Lower leg skin (tissue), 4 donors: Measurements from ENCODE around the gene UMODL1. TPM values are rescaled to one million over a fixed set of nuclear protein-coding genes. Genes with fewer than 3 reads are reported as not detected.

Experiments used
- DNase-seq, 2 donors: peaks; one replicate each; pipeline ENCODE4 v3.0.0-alpha.2; 2019; ENCODE audit warnings: low spot score in 2 of 2
- H3K4me3 ChIP-seq: fragments of 200-600 bp; sonication (generic); 2 replicates; pipeline ENCODE4 v1.5.1; 2017; ENCODE audit warnings: mild to moderate bottlenecking, low read depth; ENCODE audit not compliant: poor library complexity, severe bottlenecking
- POLR2A ChIP-seq, 2 donors: fragments of 450-650 bp; IDR thresholded peaks; one replicate each; pipeline ENCODE4 v1.6.1; 2016 to 2017; ENCODE audit warnings: antibody characterized with exemption in 2 of 2, mild to moderate bottlenecking in 1 of 2, moderate library complexity in 1 of 2
- WGBS, 2 donors: methylation state at CpG; one replicate each; pipeline ENCODE4 v1.1.5; 2018; 5-methylcytosine and 5-hydroxymethylcytosine counted together
- intact Hi-C: fragments of 100-400 bp; cut with DNase I; formaldehyde crosslinking; loops from one replicate; pipeline ENCODE4 v1.15.0; 2023; ENCODE audit warnings: low total_unique reads
- total RNA-seq, 4 donors: library from RNA; depleted of rRNA; stranded (reverse); fragments of >200 nt; gene quantifications; one replicate each; pipeline ENCODE4 v1.1.0, GENCODE V29; 2016
- TF ChIP-seq, protein P1 (sequence below), 3 donors: fragments of 450-650 bp; IDR thresholded peaks; one replicate each; pipeline ENCODE4 v1.5.1; 2016; ENCODE audit warnings: antibody characterized with exemption in 3 of 3, mild to moderate bottlenecking in 3 of 3, moderate library complexity in 2 of 3

Gene UMODL1
- total RNA-seq, 4 donors from 2014 or later: 0.23 TPM; not detected in 3

DNA sequence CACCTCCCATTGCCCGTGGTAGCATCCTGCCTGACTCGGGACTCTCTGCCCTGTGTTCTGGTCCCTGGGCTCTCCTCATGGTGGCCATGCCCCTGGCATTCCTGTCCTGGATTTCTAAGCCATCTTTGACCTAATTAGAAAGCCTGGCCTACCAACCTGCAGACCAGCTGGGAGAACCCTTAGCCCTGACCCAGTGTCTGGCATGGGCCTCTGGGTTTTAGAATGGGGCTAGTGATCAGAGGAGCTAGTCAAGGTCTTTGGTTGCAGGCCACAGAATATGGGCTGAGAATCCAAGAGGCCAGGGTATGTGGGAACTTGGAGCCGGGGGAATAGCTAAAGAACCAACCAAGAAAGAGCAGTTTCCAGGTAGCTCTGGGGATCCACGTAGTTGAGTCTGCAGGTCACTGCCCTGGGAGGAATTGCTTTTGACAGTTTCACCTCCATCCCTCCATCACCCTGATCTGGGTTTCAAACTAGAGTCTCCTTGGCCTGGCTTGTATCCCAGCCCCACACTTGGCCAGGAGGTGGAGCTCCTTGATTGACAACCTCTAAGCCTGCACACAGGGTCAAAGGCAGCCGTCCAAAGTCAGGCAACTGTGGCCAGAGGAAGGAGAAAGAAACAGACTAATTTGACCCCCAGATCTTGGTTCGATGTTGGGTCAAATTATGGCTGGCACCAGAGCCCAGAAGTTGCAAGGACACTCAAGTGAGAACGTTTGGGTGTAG is 93.1 kb downstream of the UMODL1 start:
- intact Hi-C loops: loop anchor here (2.0 kb wide), 1 partner anchor 55 kb away; the partner anchor contains the start of gene ABCG1
- H3K4me3 ChIP-seq: no peak overlapping the region
- TF ChIP-seq, protein P1, sequence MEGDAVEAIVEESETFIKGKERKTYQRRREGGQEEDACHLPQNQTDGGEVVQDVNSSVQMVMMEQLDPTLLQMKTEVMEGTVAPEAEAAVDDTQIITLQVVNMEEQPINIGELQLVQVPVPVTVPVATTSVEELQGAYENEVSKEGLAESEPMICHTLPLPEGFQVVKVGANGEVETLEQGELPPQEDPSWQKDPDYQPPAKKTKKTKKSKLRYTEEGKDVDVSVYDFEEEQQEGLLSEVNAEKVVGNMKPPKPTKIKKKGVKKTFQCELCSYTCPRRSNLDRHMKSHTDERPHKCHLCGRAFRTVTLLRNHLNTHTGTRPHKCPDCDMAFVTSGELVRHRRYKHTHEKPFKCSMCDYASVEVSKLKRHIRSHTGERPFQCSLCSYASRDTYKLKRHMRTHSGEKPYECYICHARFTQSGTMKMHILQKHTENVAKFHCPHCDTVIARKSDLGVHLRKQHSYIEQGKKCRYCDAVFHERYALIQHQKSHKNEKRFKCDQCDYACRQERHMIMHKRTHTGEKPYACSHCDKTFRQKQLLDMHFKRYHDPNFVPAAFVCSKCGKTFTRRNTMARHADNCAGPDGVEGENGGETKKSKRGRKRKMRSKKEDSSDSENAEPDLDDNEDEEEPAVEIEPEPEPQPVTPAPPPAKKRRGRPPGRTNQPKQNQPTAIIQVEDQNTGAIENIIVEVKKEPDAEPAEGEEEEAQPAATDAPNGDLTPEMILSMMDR (IDR thresholded peaks at IDR 0.05): no peak
- no peak for TF ChIP-seq POLR2A (IDR thresholded peaks at IDR 0.05)
- WGBS, 2 donors: 66 to 67% methylated on average over 7 of the region's 7 CpGs
- peak; percentile 53 to 91 for DNase-seq

DNA sequence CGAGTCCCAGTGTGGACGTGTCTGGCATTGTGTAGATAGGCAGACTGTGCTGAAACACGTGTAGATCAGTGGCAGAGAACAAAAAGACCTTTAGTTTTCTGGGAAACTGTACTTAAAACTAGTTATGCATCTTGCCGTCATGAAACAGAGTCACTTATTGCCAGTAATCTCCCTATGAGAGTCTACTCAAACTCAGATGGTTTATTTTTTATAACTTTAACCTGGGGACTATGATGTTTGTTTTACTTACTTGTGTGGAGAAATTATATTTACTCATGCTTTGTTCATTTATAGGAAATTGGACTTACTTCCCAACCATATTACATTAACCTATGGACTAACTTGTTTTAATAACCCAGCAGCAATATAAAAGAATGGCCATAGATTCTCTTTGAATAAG is 93.7 kb downstream of the UMODL1 start:
- H3K4me3 ChIP-seq: no peak overlapping the region
- intact Hi-C loops: loop anchor here (2.0 kb wide), 1 partner anchor 54 kb away; the partner anchor contains the start of gene ABCG1
- no peak for TF ChIP-seq POLR2A (IDR thresholded peaks at IDR 0.05)
- TF ChIP-seq, protein P1 (IDR thresholded peaks at IDR 0.05): no peak
- 58 to 67% methylated on average over 4 of the region's 4 CpGs for WGBS, 2 donors
- DNase-seq: no peak

DNA sequence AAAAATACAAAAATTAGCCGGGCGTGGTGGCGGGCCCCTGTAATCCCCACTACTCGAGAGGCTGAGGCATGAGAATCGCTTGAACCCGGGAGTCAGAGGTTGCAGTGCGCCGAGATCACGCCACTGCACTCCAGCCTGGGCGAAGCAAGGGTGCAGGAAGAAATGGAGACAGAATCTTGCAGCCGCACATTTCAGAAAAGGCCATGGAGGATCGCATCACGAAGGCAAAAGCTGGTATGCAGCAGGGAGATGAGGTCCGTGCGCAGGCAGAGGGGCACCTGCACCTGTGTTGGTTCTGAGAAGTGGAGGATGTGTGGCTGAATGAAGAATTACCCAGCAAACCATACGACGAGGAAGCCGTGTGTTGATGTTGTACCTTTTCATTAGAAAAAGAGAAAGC is 94.8 kb downstream of the UMODL1 start:
- no peak overlapping the region for H3K4me3 ChIP-seq
- 94% methylated on average over 18 of the region's 18 CpGs for WGBS, 2 donors
- intact Hi-C loops: loop anchor here (2.0 kb wide), 1 partner anchor 53 kb away; the partner anchor contains the start of gene ABCG1
- TF ChIP-seq, protein P1 (IDR thresholded peaks at IDR 0.05): no peak
- no peak for TF ChIP-seq POLR2A (IDR thresholded peaks at IDR 0.05)
- DNase-seq: peak in 1 of 2 donors; percentile 78

DNA sequence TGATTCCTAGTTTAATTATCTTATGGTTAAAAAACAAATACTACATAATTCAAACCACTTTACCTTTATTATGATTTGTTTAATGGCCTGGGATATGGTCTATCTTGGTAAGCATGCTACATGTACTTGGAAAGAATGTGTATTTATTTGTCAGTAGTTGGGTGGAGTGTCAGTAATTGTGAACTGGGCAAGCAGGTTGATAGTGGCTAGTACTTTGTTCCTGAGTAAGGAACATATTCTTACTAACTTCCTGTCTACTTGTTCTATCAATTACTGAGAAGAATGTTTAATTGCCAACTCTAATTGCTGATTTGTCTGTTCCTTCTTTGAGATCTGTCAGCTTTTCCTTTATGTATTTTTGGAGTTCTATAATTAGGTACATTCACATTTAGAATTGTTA is 98.6 kb downstream of the UMODL1 start:
- no peak for DNase-seq
- H3K4me3 ChIP-seq: no peak overlapping the region
- TF ChIP-seq, protein P1 (IDR thresholded peaks at IDR 0.05): no peak
- no peak for TF ChIP-seq POLR2A (IDR thresholded peaks at IDR 0.05)
- intact Hi-C loops: no loop called here

DNA sequence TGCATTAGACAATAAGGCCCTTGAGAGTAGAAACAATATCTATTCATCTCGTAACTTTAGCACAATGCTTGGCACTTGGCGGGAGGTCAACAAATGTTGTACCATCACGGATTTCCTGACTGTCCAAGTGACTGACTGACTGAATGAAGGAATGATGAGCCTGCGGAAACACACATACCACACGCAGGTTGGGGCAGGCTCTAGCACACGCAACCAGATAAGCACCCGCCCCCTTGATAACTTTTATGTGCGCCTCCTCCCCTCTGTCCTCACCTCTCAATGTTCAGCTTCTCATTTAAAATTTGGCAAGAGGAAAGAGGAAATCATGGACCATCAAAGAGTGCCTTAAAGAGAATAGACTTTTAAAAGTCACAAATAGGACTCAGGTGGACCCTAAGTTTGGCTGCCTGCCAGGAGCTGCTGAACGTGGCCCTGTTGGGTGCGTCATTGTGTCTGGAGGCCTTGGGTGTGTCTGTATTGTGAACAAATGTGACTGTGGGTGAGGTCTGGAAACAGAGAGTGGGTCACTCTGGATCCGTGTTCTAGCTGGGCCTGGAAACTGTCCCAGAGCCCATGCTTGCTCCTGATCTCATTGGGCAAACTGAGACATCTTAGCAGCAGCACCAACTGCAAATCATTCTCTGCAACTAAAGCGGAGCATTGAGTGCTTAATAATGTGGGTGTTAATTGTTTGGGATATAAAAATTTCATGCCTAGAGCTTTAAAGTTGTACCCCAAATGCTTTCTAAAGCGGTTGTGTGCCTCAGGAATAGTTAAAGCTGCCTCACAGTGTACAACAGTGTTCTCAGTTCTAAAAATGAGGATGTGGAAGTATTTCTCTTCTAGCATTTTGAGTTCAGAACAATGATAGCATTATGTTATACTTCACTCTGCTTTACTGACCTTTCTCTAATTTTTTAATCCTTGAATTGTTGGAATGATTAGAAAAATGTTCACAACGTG is 100.3 kb downstream of the UMODL1 start:
- H3K4me3 ChIP-seq: no peak overlapping the region
- intact Hi-C loops: no loop called here
- peak; percentile 62 to 90 for DNase-seq
- TF ChIP-seq, protein P1 (IDR thresholded peaks at IDR 0.05): no peak
- TF ChIP-seq POLR2A (IDR thresholded peaks at IDR 0.05): no peak
- WGBS, 2 donors: 41 to 43% methylated on average over 14 of the region's 14 CpGs
